Activated B cell treated with CpG ODN at 0.5 μM for 24 hours (primary cell): ENCODE results near the gene TCERG1L. TPM values are rescaled to one million over a fixed set of nuclear protein-coding genes. Genes with fewer than 3 reads are reported as not detected.

Experiments used
- ATAC-seq: fragments of 200-7000 bp; cut with Tn5 transposase; one replicate; pipeline ENCODE4 v1.10.0; 2021; ENCODE audit warnings: low read depth, mild to moderate bottlenecking, moderate library complexity
- CTCF ChIA-PET: fragments of 350-600 bp; sonication (Branson Sonifier 250); formaldehyde crosslinking; loops from one replicate; lab custom pipeline; 2021; ENCODE audit warnings: antibody characterized with exemption; lab: Charles Lee
- POLR2A ChIA-PET: fragments of 350-600 bp; sonication (Branson Sonifier 250); formaldehyde crosslinking; loops from one replicate; lab custom pipeline; 2021; ENCODE audit warnings: antibody characterized with exemption; lab: Charles Lee
- DNase-seq: peaks from one replicate; pipeline ENCODE4 v3.0.0; 2022
- H3K27ac Mint-ChIP-seq: one replicate; pipeline ENCODE4 v1.8.0; 2020; ENCODE audit warnings: mixed read lengths
- H3K27me3 Mint-ChIP-seq: one replicate; pipeline ENCODE4 v1.8.0; 2021; ENCODE audit warnings: mixed read lengths
- H3K36me3 Mint-ChIP-seq: one replicate; pipeline ENCODE4 v1.8.0; 2021; ENCODE audit warnings: low read depth, mixed read lengths
- H3K4me1 Mint-ChIP-seq: one replicate; pipeline ENCODE4 v1.8.0; 2021; ENCODE audit warnings: mixed read lengths
- H3K4me3 Mint-ChIP-seq: one replicate; pipeline ENCODE4 v1.8.0; 2020; ENCODE audit warnings: mild to moderate bottlenecking, mixed read lengths
- H3K9me3 Mint-ChIP-seq: one replicate; pipeline ENCODE4 v1.8.0; 2020; ENCODE audit warnings: mixed read lengths
- CTCF ChIP-seq: fragments of 200-600 bp; IDR thresholded peaks from one replicate; pipeline ENCODE4 v1.8.0; 2022; ENCODE audit warnings: antibody characterized with exemption, mild to moderate bottlenecking
- intact Hi-C: fragments of 100-400 bp; cut with micrococcal nuclease; formaldehyde crosslinking; loops from one replicate; pipeline ENCODE4 v1.15.1; 2024
- total RNA-seq: library from RNA; stranded (reverse); gene quantifications from 2 replicates; pipeline ENCODE4 v1.2.3, GENCODE V29; 2022

The TCERG1L gene
- total RNA-seq, 1 donor from 2014 or later, result not detected

- TF ChIP-seq CTCF, result no peak
Measured at GRCh38 chr10:131090761-131091661, 220.5 kb downstream of the TCERG1L start.

GRCh38 chr10:131089861-131090260 is 221.7 kb downstream of the TCERG1L start:
- POLR2A ChIA-PET, result no interaction called here
- TF ChIP-seq CTCF, result no peak
- Mint-ChIP-seq H3K36me3 (no peaks in the 10 kb centered on the region), H3K9me3 (no peaks in the 10 kb centered on the region), H3K4me1 (no peaks in the 10 kb centered on the region), H3K27ac (no peak overlapping the region), H3K4me3 (no peak overlapping the region), H3K27me3 (no peaks in the 10 kb centered on the region)
- no peak for DNase-seq
- ATAC-seq, result no peak
- CTCF ChIA-PET, result no interaction called here
- intact Hi-C loops, result no loop called here

More at GRCh38 chr10:131090761-131091661, 220.5 kb downstream of the TCERG1L start:
- no peak for ATAC-seq
- no peak overlapping the region for H3K27ac Mint-ChIP-seq
- intact Hi-C loops, result no loop called here
- ChIA-PET POLR2A (no interaction called here), CTCF (no interaction called here)
- no peaks in the 10 kb centered on the region for H3K4me1 Mint-ChIP-seq
- H3K9me3 Mint-ChIP-seq, result no peaks in the 10 kb centered on the region
- H3K27me3 Mint-ChIP-seq, result no peaks in the 10 kb centered on the region
- no peaks in the 10 kb centered on the region for H3K36me3 Mint-ChIP-seq
- DNase-seq, result no peak
- no peak overlapping the region for H3K4me3 Mint-ChIP-seq

- Mint-ChIP-seq H3K27me3 (no peaks in the 10 kb centered on the region), H3K9me3 (no peaks in the 10 kb centered on the region), H3K27ac (no peak overlapping the region), H3K4me3 (no peak overlapping the region), H3K36me3 (no peaks in the 10 kb centered on the region), H3K4me1 (no peaks in the 10 kb centered on the region)
- no peak for TF ChIP-seq CTCF
- ATAC-seq, result no peak
- no peak for DNase-seq
- CTCF ChIA-PET, result no interaction called here
- POLR2A ChIA-PET, result no interaction called here
- intact Hi-C loops, result no loop called here
Measured at GRCh38 chr10:131089150-131089549, 222.4 kb downstream of the TCERG1L start.

GRCh38 chr10:131088619-131089018 is 222.9 kb downstream of the TCERG1L start:
- Mint-ChIP-seq H3K9me3 (no peaks in the 10 kb centered on the region), H3K27me3 (no peaks in the 10 kb centered on the region), H3K4me3 (no peak overlapping the region), H3K36me3 (no peaks in the 10 kb centered on the region), H3K4me1 (no peaks in the 10 kb centered on the region), H3K27ac (no peak overlapping the region)
- DNase-seq (no peak), ATAC-seq (no peak)
- ChIA-PET CTCF (no interaction called here), POLR2A (no interaction called here)
- no peak for TF ChIP-seq CTCF
- intact Hi-C loops, result no loop called here

GRCh38 chr10:131087464-131088215 is 223.9 kb downstream of the TCERG1L start:
- H3K9me3 Mint-ChIP-seq, result no peaks in the 10 kb centered on the region
- no peaks in the 10 kb centered on the region for H3K36me3 Mint-ChIP-seq
- no peak overlapping the region for H3K4me3 Mint-ChIP-seq
- intact Hi-C loops, result no loop called here
- H3K27ac Mint-ChIP-seq, result no peak overlapping the region
- H3K27me3 Mint-ChIP-seq, result no peaks in the 10 kb centered on the region
- POLR2A ChIA-PET, result no interaction called here
- ATAC-seq (no peak), DNase-seq (no peak)
- H3K4me1 Mint-ChIP-seq, result no peaks in the 10 kb centered on the region
- CTCF ChIA-PET, result no interaction called here
- TF ChIP-seq CTCF, result no peak
